ENCODE results near the gene FBXW8. TPM values are rescaled to one million over a fixed set of nuclear protein-coding genes. Genes with fewer than 3 reads are reported as not detected.

The FBXW8 gene
- polyA plus RNA-seq, 1 donor (not counting 4 experiments of a cell fraction or from before 2014, with no cell fraction given), result 5.0 TPM

- no peak overlapping the region for H3K27ac ChIP-seq (ENCODE audit: control insufficient read depth, insufficient read depth, low read length)
- TF ChIP-seq CTCF (optimal IDR thresholded peaks at IDR 0.05 in 1 of 3, IDR thresholded peaks at IDR 0.05 in 1 of 3, conservative IDR thresholded peaks at IDR 0.05 in 1 of 3; ENCODE audit: extremely low read depth in 1 of 3, insufficient read depth in 2 of 3, low read length in 3 of 3) (no peak), EZH2 (IDR thresholded peaks at IDR 0.05; ENCODE audit: low read length) (no peak)
- H4K20me1 ChIP-seq (ENCODE audit: control insufficient read depth, extremely low read depth, insufficient read depth, low read length), result no peaks in the 10 kb centered on the region
- no peak overlapping the region for H3K4me3 ChIP-seq (ENCODE audit: control insufficient read depth in 2 of 3, extremely low read depth in 1 of 3, insufficient read depth in 2 of 3, low read depth in 1 of 3, low read length in 3 of 3)
- no peak overlapping the region for H3K4me2 ChIP-seq (ENCODE audit: control insufficient read depth, extremely low read depth, insufficient read depth, low read depth, low read length)
- H2AFZ ChIP-seq (ENCODE audit: control insufficient read depth, low read length), result no peak overlapping the region
- no peaks in the 10 kb centered on the region for H3K9me1 ChIP-seq (ENCODE audit: control insufficient read depth, extremely low read depth, insufficient read depth, low read length)
- H3K9me3 ChIP-seq (ENCODE audit: control insufficient read depth, low read depth, low read length), result no peaks in the 10 kb centered on the region
- H3K9ac ChIP-seq (ENCODE audit: control insufficient read depth, extremely low read depth, insufficient read depth, low read length), result no peak overlapping the region
- DNase-seq (ENCODE audit: low read depth, low spot score) (no peak), FAIRE-seq (no peak)
- no peaks in the 10 kb centered on the region for H3K27me3 ChIP-seq (ENCODE audit: control insufficient read depth, extremely low read depth, insufficient read depth, low read length)
- H3K79me2 ChIP-seq (ENCODE audit: control insufficient read depth, insufficient read depth, low read length), result no peaks in the 10 kb centered on the region
- dilution Hi-C loops (cut with MboI; ENCODE audit: extremely low pct_ligation_motif_present, low sequenced_read_pairs), result no loop called here
- peaks cover 5 to 16% of the 10 kb centered on the region in 2 experiments for H3K36me3 ChIP-seq (ENCODE audit: control insufficient read depth in 2 of 2, extremely low read depth in 1 of 2, insufficient read depth in 2 of 2, low read length in 2 of 2)
- no peaks in the 10 kb centered on the region for H3K4me1 ChIP-seq (ENCODE audit: control insufficient read depth, extremely low read depth, insufficient read depth, low read length)
Measured at GRCh38 chr12:117019866-117020265, 109.1 kb downstream of the FBXW8 start.

GRCh38 chr12:117020536-117021220 is 109.9 kb downstream of the FBXW8 start:
- dilution Hi-C loops (cut with MboI; ENCODE audit: extremely low pct_ligation_motif_present, low sequenced_read_pairs), result no loop called here
- Histone ChIP-seq H3K27me3 (ENCODE audit: control insufficient read depth, extremely low read depth, insufficient read depth, low read length) (no peaks in the 10 kb centered on the region), H3K79me2 (ENCODE audit: control insufficient read depth, insufficient read depth, low read length) (no peaks in the 10 kb centered on the region), H3K9me1 (ENCODE audit: control insufficient read depth, extremely low read depth, insufficient read depth, low read length) (no peaks in the 10 kb centered on the region), H3K36me3 (ENCODE audit: control insufficient read depth in 2 of 2, extremely low read depth in 1 of 2, insufficient read depth in 2 of 2, low read length in 2 of 2) (peaks cover 6 to 12% of the 10 kb centered on the region in 2 experiments), H4K20me1 (ENCODE audit: control insufficient read depth, extremely low read depth, insufficient read depth, low read length) (no peaks in the 10 kb centered on the region), H3K4me2 (ENCODE audit: control insufficient read depth, extremely low read depth, insufficient read depth, low read depth, low read length) (no peak overlapping the region), H3K4me3 (ENCODE audit: control insufficient read depth in 2 of 3, extremely low read depth in 1 of 3, insufficient read depth in 2 of 3, low read depth in 1 of 3, low read length in 3 of 3) (no peak overlapping the region), H3K4me1 (ENCODE audit: control insufficient read depth, extremely low read depth, insufficient read depth, low read length) (no peaks in the 10 kb centered on the region), H3K9ac (ENCODE audit: control insufficient read depth, extremely low read depth, insufficient read depth, low read length) (no peak overlapping the region), H3K27ac (ENCODE audit: control insufficient read depth, insufficient read depth, low read length) (no peak overlapping the region), H3K9me3 (ENCODE audit: control insufficient read depth, low read depth, low read length) (no peaks in the 10 kb centered on the region), H2AFZ (ENCODE audit: control insufficient read depth, low read length) (no peak overlapping the region)
- DNase-seq (ENCODE audit: low read depth, low spot score), result no peak
- no peak for FAIRE-seq
- no peak for TF ChIP-seq CTCF (optimal IDR thresholded peaks at IDR 0.05 in 1 of 3, IDR thresholded peaks at IDR 0.05 in 1 of 3, conservative IDR thresholded peaks at IDR 0.05 in 1 of 3; ENCODE audit: extremely low read depth in 1 of 3, insufficient read depth in 2 of 3, low read length in 3 of 3)
- no peak for TF ChIP-seq EZH2 (IDR thresholded peaks at IDR 0.05; ENCODE audit: low read length)

Measured in keratinocyte (primary cell).